GDM1 (cell line): Measurements from ENCODE around the gene EIF4E1B.

Experiments used
- DNase-seq: peaks from one replicate; lab custom pipeline; 2025; lab: John Stamatoyannopoulos, UW

The EIF4E1B gene

GRCh38 chr5:176627582-176627981 is 2.9 kb upstream of the EIF4E1B start:
- no peak for DNase-seq

DNA sequence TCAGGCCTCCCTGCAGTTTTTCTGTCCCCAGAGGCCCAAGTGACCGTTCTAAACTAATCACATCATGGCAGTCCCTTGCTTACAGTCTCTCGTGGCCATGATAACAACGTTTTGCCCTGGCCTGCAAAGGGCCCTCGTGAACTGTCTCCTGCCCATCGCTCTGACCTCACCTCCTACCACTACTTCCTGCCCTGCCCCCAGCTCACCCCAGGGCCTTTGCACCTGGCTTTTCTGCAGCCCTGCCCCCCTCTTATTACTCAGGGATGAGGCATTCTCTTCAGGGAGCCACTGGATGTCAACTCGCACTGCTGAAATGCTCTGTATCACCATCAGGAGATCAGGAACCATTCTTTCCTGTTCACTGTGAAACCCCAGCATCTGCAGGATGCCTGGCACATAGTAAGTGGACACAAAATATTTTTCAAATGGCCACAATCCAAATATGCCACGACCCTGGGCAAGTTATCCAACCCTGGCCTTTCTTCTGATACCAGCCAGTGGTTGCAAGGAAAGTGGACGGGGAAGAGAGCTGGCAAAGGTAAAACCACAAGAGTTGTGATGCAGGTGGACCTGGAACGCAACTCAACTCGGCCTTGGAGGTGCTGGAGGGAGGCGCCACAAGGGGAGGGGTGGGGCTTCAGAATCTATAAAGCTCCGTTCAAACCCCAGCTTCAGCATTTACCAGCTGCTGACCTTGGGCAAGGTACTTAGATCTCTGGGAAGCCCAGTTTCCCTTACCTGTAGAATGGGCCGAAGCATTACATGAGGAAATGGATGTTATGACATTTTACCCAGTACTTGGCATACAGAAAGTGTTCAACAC is 1.9 kb upstream of the EIF4E1B start:
- DNase-seq: no peak

- DNase-seq: no peak
These were observed 1.1 kb upstream of the EIF4E1B start for GRCh38 chr5:176629317-176629852.

- no peak for DNase-seq
These were observed 277 bp downstream of the EIF4E1B start for GRCh38 chr5:176630681-176631222.

DNA sequence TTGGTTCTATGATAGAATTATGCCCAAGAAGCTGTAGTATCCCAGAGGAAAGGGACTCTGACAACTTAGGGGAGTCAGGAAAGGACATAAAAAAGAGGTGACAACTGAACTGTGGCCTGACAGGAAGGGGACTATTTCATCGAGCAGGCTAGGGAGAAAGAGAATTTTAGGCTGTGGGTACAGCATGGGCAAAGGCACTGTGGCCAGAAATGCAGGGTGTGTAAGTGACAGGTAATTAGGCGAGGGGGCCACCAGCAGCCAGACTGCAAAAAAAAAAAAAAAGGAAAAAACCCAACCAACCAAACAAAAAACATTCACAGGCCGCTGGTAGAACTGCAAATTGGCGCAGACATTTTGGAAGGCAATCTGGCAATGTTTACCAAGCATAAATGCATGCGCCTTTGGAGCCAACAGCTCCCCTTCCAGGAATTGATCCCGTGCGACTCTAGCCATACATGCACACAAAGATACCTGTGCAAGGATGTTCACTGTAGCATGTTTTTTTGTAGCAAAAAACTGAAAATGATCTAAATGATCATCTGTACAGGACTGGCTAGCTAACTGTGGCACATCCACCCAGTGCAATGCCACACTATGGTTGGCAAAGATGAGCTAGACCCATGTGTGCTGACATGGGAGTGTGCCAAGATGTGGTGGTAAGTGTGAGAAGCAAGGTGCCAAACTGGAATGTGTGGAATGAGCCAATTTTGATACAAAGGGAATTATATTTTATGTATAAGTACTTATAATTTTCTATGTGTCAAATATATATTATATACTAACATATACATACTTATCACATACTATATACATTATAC is 1.1 kb downstream of the EIF4E1B start:
- DNase-seq: no peak

- no peak for DNase-seq
These were observed 2.3 kb downstream of the EIF4E1B start for GRCh38 chr5:176632745-176633144.

- DNase-seq: no peak
These were observed 3.1 kb downstream of the EIF4E1B start for GRCh38 chr5:176633598-176633997.

DNA sequence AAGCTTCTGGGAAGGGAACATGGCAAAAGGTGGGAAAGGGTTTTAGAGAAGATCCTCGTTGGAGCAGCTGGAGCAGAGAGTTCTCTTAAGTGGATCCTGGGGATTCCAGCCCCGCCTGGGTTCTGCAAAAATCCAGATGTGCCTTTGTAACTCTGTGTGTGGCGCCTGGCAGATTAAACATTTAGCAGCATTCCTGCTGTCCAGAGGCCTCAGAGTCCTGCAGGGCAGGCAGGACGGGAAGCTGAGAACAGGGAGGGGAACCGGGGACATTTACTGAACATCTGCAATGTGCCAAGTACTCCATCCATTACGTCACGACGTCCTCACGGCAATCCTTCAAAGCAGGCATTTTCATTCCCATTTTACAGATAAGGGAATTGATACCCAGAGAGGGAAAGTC is 6.0 kb downstream of the EIF4E1B start:
- no peak for DNase-seq

- DNase-seq: no peak
These were observed 7.1 kb downstream of the EIF4E1B start for GRCh38 chr5:176637556-176637955.

- DNase-seq: no peak
These were observed 8.0 kb downstream of the EIF4E1B start for GRCh38 chr5:176638437-176638836.

GRCh38 chr5:176639208-176639607 is 8.7 kb downstream of the EIF4E1B start:
- no peak for DNase-seq

DNA sequence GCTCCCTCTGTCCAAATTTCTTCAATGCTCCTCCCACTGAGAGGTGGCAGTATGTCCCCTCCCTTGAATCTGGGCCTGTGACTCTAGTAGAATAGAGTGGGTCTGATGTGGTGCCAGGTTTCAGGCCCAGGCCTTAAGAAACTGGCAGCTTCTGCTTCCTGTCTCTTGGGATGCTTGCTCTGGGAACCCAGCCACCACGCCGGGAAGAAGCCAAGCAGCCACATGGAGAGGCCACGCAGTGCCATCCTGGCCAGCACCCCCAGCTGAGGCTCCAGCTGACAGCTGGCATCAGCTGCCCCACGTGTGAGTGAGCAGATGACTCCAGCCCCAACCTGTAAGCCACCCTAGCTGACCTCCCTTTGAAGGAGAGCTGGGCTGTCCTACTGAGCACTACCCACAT is 9.5 kb downstream of the EIF4E1B start:
- no peak for DNase-seq

GRCh38 chr5:176640616-176641015 is 10.1 kb downstream of the EIF4E1B start:
- DNase-seq: no peak

GRCh38 chr5:176642675-176643490 is 12.4 kb downstream of the EIF4E1B start:
- no peak for DNase-seq

DNA sequence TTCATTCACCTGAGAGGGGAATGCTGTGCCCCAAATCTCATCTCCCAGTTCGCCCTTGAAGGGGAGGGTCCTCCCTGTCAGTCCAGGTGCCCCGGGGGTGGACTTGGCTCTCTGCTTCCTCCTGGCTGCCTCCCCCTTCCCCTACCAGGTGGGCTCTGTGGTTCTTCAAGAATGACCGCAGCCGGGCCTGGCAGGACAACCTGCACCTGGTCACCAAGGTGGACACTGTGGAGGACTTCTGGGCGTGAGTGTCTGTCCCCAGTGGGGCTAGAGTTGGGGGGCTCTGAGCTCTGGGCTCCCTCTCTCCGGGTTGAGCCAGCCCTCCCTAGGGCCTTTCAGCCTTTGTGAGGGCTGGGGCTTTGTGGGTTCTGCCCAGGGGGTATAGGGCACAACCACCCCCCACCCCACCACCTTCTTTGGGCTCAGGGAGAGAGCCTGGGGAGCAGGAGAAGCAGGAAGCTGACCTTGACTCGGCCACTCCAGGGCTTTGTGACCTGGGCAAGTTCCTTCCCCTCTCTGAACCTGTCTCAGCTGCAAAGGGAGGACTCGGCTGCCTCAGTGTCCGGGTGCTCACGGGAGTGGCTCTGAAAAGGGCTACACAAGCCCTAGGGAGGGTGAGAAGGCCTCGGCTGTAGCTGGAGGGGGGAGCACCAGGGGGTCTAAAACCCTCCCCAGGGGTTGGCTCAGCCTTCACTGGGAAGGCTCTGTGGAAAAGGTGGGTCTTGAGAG is 13.2 kb downstream of the EIF4E1B start:
- DNase-seq: no peak

DNA sequence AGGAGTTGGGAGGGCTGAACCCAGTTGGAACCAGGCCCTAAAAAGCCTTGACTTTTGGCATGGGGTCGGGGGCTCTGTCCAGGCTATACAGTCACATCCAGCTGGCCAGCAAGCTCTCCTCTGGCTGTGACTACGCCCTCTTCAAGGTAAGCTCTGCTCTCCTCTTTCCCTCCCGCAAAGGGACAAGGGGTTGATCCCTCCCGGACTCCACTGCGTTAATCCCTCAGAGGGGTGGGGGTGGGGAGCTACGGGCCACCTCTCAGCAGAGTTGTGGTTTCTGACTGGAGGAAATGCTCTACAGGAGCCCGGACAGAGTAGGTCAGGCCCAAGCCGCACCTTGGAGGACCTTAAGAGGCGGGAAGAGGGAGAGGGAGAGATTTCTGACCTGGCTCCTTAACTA is 13.8 kb downstream of the EIF4E1B start:
- DNase-seq: no peak

GRCh38 chr5:176644878-176645670 is 14.6 kb downstream of the EIF4E1B start:
- no peak for DNase-seq

DNA sequence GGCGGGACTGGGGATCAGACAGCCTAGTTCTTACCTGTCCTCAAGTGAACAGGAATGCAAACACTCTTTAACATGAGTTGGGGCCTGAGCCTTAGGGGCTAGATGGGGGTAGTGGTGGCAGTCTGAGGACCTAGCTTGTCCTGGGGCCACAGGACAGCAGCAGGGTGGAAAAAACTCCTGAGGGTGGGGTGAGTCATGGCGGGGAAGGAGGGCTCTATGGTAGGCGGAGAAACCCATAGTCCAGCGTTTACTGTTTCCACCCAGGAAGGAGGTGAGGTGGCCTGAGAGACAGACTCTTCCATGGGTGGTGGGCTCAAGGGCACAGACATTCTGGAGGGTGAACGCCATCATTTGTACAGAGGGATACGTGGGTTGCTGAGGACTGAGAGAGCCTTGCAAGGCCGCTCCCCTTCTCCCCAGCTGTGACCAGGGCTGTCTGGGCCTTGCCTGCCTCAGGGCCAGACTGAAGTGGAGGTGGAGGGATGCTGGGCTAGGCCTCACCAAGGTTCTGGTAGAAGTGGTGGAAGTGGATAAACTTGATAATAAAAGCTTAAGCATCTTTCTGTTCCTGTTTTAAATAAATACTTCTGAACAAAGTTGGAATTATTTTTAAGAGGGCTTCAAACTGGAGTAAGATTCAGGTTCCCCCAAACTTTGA is 15.7 kb downstream of the EIF4E1B start:
- DNase-seq: no peak

DNA sequence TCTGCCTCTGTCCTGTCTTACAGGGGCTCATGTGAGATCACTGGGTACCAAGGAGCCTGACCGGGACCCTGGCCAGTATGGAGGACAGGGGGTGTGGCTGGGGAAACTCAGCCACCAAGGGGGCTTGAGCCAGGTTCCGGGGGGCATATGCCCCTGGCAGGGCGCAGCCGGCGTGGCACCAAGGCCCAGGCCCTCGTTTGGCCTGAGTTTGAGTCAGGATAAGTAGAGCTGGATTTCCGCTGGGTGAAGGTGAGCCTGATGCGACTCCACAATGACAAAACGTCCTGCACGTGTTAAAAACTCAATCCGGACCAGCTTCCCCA is 16.2 kb downstream of the EIF4E1B start:
- no peak for DNase-seq
